Activated naive CD4-positive, alpha-beta T cell treated with anti-CD3 and anti-CD28 coated beads, Interleukin-2, amount 50 U/mL, for 24 hours (primary cell): Measurements from ENCODE around the gene SDR39U1.

Source experiments
- H3K27ac Mint-ChIP-seq: one replicate; pipeline ENCODE4 v1.8.0; 2021; ENCODE audit warnings: mild to moderate bottlenecking, mixed read lengths
- H3K27me3 Mint-ChIP-seq: one replicate; pipeline ENCODE4 v1.8.0; 2021; ENCODE audit warnings: mixed read lengths
- H3K36me3 Mint-ChIP-seq: one replicate; pipeline ENCODE4 v1.8.0; 2021; ENCODE audit warnings: mixed read lengths
- H3K4me1 Mint-ChIP-seq: one replicate; pipeline ENCODE4 v1.8.0; 2021; ENCODE audit warnings: mixed read lengths
- H3K4me3 Mint-ChIP-seq: one replicate; pipeline ENCODE4 v1.8.0; 2021; ENCODE audit warnings: mild to moderate bottlenecking, mixed read lengths
- H3K9me3 Mint-ChIP-seq: one replicate; pipeline ENCODE4 v1.8.0; 2021; ENCODE audit warnings: mixed read lengths

Gene SDR39U1

DNA sequence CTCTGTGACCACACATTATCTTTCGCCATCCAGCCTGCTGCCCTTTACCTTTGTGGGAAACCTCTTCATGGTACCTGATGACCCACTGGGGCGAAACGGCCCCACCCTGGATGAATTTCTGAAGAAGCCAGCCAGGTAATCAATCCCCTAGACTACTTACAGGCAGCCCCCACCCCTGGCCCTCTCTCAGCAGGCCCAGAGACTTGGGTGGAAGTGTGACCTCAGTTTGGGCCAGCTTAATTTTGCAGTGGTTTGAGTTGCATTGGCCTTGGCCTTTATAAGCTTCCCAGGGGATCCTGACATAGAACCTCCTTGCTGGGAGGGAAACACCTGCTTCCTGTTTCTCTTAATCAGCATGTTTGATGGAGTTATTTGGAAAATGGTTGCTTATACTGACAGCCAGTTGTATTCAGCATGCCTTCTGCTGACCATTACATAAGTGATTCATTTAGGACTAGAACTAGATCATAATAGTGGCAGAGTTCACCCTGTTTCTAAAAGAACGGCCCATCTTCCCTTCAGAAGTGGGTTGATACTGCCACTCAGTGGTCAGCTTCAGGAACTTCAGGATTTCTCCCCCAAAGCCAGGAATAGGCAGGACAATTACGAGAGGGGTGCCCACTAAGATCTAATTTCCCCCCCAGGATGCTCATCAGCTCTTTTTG lies 6.1 kb downstream of the SDR39U1 start:
- no peaks in the 10 kb centered on the region for H3K27me3 Mint-ChIP-seq
- H3K36me3 Mint-ChIP-seq, result peaks cover 15% of the 10 kb centered on the region
- H3K27ac Mint-ChIP-seq, result peak overlapping the region; percentile 51
- H3K4me1 Mint-ChIP-seq, result peaks cover 61% of the 10 kb centered on the region
- peak overlapping the region; percentile 62 for H3K4me3 Mint-ChIP-seq
- H3K9me3 Mint-ChIP-seq, result no peaks in the 10 kb centered on the region

DNA sequence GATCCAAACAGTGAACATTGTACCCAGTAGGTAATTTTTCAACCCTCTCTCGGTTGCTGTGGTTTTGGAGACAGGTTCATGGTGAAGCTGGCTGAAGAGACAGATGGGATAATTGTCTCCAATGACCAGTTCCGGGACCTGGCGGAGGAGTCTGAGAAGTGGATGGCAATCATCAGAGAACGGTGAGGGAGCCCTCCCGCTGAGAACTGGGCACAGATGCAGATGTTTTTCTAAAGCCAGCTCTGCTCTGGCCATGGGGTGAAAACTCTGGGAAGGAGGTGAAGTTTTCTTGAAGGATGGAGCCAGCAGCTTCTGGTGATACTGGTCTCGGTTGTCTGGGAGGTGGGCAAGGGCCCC lies 6.6 kb downstream of the SDR39U1 start:
- H3K27me3 Mint-ChIP-seq, result no peaks in the 10 kb centered on the region
- peaks cover 15% of the 10 kb centered on the region for H3K36me3 Mint-ChIP-seq
- no peak overlapping the region for H3K4me3 Mint-ChIP-seq
- H3K4me1 Mint-ChIP-seq, result peaks cover 61% of the 10 kb centered on the region
- no peaks in the 10 kb centered on the region for H3K9me3 Mint-ChIP-seq
- H3K27ac Mint-ChIP-seq, result no peak overlapping the region

DNA sequence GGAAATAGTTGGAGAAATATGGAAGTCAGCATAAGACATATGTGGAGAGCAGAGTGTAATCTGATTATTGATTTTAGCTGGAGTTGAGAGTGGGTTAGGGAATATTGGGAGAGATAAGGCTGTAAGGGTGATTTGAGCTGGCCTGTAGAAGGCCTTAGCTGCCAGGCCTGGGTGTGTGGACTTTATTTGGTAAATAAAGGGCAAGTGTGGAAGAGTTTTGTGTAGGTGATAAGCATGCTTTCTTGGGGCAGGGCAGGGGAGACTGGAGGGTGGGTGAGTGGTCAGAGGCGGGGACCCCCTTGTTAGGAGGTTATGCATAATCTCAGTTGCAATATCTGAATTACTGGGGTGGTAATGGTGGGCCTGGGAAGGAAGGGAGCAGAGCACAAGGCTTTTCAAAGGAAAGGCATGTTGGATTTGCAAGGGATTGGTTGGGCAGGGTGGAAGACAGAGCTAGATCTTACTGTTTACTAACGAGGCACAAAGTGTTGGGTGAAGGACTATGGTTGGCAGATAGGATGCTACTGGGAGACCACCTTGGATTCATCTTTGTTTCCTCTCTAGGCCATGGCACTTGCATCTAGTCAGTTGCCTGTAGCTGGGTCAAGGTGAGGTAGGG lies 7.3 kb downstream of the SDR39U1 start:
- Mint-ChIP-seq H3K27me3 (no peaks in the 10 kb centered on the region), H3K9me3 (no peaks in the 10 kb centered on the region), H3K36me3 (peaks cover 15% of the 10 kb centered on the region), H3K4me1 (peaks cover 58% of the 10 kb centered on the region), H3K4me3 (no peak overlapping the region), H3K27ac (peak overlapping the region; percentile 77)

DNA sequence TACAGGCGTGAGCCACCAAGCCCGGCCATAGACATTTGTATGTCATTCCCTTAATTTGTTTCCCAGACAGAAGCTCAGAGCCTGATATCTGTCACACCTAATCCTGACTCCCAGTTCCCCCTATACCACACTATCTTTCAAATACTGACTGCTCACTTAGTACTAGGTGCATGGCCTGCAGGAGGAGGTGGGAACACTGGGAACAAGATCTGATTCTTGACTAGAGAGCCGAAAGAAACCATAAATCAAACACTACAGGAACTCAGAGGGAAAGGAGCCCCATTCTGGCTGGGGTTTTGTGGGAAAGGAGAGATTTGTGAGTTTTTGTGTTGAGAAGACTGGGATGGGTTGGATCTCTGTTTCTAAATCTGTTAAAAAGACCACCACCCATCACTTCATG lies 7.9 kb downstream of the SDR39U1 start:
- Mint-ChIP-seq H3K9me3 (no peaks in the 10 kb centered on the region), H3K4me3 (no peak overlapping the region), H3K4me1 (peaks cover 55% of the 10 kb centered on the region), H3K27ac (no peak overlapping the region), H3K27me3 (no peaks in the 10 kb centered on the region), H3K36me3 (peaks cover 15% of the 10 kb centered on the region)

DNA sequence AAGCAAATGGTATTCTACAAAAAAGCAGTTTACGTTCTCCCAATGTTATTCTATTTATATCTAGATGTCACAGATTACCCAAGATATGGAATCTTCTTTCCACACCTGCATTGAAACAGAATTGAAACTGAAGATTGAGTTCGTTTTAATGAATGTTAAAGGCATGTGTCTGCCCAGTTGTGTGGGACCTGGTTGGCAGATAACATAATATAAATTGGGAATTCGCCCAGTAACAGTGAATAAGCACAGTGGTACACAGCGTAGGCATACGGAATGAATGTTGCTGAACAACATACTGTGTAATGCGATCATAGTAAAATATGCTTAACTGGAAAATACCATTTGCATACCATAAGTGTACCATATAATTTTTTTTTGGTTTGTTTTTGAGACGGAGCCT lies 8.5 kb downstream of the SDR39U1 start:
- H3K27ac Mint-ChIP-seq, result no peak overlapping the region
- H3K4me3 Mint-ChIP-seq, result no peak overlapping the region
- no peaks in the 10 kb centered on the region for H3K9me3 Mint-ChIP-seq
- H3K4me1 Mint-ChIP-seq, result peaks cover 55% of the 10 kb centered on the region
- peaks cover 15% of the 10 kb centered on the region for H3K36me3 Mint-ChIP-seq
- no peaks in the 10 kb centered on the region for H3K27me3 Mint-ChIP-seq

DNA sequence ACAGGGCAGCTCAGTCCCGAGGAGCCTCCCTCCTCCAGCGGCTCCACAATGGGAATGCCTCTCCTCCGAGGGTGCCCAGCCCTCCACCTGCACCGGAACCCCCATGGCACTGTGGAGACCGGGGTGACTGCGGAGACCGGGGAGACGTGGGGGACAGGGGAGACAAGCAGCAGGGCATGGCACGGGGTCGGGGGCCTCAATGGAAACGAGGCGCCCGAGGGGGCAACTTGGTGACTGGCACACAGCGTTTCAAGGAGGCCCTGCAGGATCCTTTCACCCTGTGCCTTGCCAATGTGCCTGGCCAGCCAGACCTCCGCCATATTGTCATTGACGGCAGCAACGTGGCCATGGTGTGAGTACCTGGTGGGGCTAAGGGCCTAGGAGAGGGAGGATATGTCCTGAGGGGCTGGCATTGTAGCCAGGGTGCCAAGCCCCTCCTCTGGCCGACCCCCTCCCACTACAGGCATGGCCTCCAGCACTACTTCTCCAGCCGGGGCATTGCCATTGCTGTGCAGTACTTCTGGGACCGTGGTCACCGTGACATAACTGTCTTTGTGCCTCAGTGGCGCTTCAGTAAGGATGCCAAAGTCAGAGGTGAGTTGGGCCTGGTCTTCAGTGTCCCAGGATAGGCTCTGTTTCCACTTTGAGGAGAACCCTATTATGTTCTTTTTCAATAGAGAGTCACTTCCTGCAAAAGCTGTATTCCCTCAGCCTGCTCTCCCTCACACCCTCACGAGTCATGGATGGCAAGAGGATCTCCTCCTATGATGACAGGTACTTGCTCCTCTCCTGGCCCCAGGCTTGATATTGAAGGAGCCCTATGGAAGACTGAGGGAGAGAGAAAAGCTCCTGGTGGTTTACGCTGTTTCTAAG lies 10.1 kb downstream of the SDR39U1 start:
- Mint-ChIP-seq H3K9me3 (no peaks in the 10 kb centered on the region), H3K4me3 (peak overlapping the region; percentile 36), H3K36me3 (peaks cover 13% of the 10 kb centered on the region), H3K4me1 (peaks cover 47% of the 10 kb centered on the region), H3K27me3 (no peaks in the 10 kb centered on the region), H3K27ac (no peak overlapping the region)

DNA sequence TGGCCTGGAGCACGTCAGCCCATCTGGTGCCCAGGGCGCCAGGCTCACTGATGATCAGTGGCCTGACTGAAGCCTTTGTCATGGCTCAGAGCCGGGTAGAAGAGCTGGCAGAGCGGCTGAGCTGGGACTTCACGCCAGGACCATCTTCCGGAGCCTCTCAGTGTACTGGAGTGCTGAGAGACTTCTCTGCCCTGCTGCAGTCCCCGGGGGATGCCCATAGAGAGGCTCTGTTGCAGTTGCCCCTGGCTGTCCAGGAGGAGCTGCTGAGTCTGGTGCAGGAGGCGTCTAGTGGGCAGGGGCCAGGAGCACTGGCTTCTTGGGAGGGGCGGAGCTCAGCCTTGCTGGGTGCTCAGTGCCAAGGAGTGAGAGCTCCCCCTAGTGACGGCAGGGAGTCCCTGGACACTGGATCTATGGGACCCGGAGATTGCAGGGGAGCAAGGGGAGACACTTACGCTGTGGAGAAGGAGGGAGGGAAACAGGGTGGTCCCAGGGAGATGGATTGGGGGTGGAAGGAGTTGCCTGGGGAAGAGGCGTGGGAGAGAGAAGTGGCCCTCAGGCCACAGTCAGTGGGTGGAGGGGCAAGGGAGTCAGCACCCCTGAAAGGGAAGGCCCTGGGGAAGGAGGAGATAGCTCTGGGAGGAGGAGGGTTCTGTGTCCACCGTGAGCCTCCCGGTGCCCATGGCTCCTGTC lies 10.9 kb downstream of the SDR39U1 start:
- peaks cover 11% of the 10 kb centered on the region for H3K36me3 Mint-ChIP-seq

DNA sequence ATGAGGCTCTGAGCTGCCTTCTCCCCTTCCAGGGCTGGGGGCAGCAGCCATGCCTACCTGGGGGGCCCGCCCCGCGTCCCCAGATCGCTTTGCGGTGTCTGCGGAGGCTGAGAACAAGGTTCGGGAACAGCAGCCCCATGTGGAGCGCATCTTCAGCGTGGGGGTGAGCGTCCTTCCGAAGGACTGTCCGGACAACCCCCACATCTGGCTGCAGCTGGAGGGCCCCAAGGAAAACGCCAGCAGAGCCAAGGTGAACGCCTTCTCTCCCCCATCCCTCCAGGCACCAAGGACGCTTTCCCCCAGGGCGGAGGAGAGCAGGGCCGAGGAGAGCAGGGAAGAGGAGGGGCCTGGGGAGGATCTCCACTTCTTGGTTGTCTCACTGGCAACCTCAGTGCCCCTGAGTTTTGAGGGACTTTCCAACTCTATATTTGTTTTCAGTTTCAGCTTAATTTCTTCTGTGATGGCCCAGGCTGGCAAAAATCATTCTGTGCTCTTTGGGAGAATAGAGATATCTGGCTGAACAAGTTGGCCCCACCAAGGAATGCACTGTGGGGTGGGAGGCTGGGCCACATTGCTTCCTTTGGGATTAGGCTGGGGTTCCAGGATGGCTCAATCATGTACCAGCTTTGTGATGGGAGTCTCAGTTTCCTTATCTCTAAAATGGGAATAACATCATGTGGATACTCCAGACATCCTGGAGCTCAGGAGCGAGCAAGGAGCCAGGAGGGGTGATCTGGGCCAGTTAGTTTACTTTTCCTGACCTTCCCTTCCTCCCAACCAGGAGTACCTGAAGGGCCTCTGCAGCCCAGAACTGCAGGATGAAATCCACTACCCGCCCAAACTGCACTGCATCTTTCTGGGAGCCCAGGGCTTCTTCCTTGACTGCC lies 11.7 kb downstream of the SDR39U1 start:
- Mint-ChIP-seq H3K27ac (peak overlapping the region; percentile 97), H3K4me3 (peak overlapping the region; percentile 92), H3K9me3 (no peaks in the 10 kb centered on the region), H3K4me1 (peaks cover 51% of the 10 kb centered on the region), H3K36me3 (peaks cover 9% of the 10 kb centered on the region), H3K27me3 (no peaks in the 10 kb centered on the region)

More for the DNA sequence above, 10.9 kb downstream of the SDR39U1 start:
- no peaks in the 10 kb centered on the region for H3K27me3 Mint-ChIP-seq
- peaks cover 47% of the 10 kb centered on the region for H3K4me1 Mint-ChIP-seq
- H3K27ac Mint-ChIP-seq, result peak overlapping the region; percentile 73
- H3K9me3 Mint-ChIP-seq, result no peaks in the 10 kb centered on the region
- peak overlapping the region; percentile 92 for H3K4me3 Mint-ChIP-seq

DNA sequence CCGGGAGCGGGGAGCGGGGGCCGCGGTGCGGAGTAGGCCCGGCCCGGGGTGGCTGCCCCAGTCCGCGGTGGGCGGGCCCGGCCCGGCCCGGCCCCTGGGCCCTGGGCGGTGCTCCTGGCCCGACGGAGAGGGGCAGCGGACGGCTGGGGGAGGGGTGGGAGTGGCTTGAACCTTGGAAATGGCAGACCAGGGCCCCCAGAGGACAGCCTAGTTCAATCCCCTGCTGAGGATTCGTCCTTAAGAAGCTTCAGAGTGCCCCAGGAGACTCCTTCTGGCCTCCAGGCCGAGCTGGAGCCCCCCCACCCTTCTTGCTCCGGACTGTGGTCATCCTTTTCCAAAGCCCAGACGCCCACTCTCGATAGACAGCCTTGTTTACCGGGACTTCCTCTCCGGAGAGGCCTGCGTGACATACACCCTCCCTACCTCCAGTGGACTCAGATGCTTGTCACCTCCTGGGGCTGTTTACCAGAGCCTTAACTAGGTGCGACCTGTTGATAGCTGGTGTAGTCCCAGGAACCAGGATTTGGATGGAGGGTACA lies 12.4 kb downstream of the SDR39U1 start:
- Mint-ChIP-seq H3K4me3 (peak overlapping the region; percentile 92), H3K27me3 (no peaks in the 10 kb centered on the region)

DNA sequence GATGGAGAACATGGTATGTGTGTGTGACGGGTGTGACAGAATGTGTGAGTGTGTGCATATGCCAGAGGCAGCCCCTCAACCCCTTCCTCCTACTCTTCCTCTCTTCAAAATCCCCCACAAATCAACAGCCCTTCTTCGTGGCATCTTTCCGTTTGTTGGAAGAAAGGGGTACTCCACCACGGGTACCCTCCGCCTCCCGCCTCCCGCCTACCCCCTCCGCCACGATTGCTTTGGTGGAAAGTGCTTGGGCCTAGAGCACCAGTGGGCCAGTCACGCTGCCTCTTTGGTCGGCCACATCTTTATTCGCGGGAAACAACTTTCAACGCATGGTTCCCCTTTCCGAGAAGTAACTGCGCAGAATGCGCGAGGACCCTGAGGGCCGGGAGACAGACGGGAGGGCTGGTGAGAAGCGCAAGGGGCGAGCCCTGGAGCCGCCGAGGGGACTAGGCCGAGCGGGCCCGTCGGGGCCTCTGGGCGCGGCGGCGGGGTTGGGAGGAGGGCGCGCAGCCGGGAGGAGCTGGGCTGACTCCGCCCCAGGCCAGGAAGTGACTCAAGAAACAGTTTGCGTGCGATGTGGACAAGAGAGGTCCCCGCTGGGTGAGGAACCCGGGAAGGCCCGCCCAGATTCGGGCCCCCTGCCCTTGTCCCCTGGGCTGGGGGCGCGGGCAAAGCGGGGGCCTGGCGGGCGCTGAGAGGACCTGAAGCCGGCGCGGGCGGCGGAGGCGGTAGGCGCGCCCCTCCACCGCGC lies 13.0 kb downstream of the SDR39U1 start, which contains the start of the genes CBLN3 and KHNYN:
CBLN3 (minus strand) TSS at position 274 of the 748 bp plus-strand sequence. CDS start 614 bp downstream, outside the sequence.
KHNYN (plus strand) TSS at position 560 of the 748 bp plus-strand sequence. CDS start 777 bp downstream, outside the sequence.
- no peaks in the 10 kb centered on the region for H3K27me3 Mint-ChIP-seq
- peak within 1 kb of the TSS; percentile 92 for H3K4me3 Mint-ChIP-seq

More for the DNA sequence above, 12.4 kb downstream of the SDR39U1 start:
- Mint-ChIP-seq H3K4me1 (peaks cover 55% of the 10 kb centered on the region), H3K27ac (peak overlapping the region; percentile 97), H3K36me3 (peaks cover 9% of the 10 kb centered on the region), H3K9me3 (no peaks in the 10 kb centered on the region)

DNA sequence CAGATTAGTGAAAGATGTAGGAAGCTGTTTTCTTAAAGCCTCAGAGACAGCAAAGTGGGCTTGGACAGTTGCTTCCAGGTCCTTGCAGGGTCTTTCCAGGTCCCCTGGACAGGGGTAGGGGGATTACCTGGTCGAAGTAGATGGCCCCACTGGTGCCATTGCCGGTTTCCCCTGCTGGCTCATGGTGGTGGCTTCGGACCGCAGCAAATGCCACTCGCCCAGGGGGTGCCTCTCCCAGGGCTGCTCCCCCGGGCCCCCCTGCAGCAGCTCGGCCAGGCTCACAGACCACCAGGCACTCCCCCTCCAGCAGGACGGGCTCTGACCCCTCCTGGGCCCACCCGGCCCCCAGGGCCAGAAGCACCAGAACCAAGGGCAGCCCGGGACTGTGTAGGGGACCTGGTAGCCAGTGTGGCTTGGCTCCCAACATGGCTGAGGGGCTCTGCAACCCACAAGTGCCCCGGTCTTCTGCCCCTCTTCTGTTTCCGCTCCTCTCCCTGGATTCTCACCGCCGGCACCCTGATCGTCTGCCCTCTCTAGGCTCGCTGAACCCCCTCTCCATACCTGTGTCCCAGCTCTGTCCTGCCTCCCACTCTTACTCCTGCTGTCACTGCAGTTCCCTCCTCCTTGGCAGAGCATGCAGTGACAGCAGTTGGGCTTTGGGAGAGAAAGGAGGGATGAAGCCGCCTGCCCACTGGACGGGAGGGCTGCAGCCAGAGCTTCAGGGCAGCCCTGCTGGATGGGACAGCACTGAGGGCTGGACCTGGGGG lies 13.8 kb downstream of the SDR39U1 start:
- H3K27ac Mint-ChIP-seq, result peak overlapping the region; percentile 97
- peak overlapping the region; percentile 87 for H3K4me3 Mint-ChIP-seq
- H3K9me3 Mint-ChIP-seq, result no peaks in the 10 kb centered on the region
- no peaks in the 10 kb centered on the region for H3K27me3 Mint-ChIP-seq
- H3K4me1 Mint-ChIP-seq, result peaks cover 58% of the 10 kb centered on the region
- peaks cover 9% of the 10 kb centered on the region for H3K36me3 Mint-ChIP-seq

More for the DNA sequence above, 13.0 kb downstream of the SDR39U1 start, which contains the start of the genes CBLN3 and KHNYN:
- H3K9me3 Mint-ChIP-seq, result no peaks in the 10 kb centered on the region
- peak within 1 kb of the TSS; percentile 97 for H3K27ac Mint-ChIP-seq
- H3K4me1 Mint-ChIP-seq, result peaks cover 58% of the 10 kb centered on the region
- peaks cover 9% of the 10 kb centered on the region for H3K36me3 Mint-ChIP-seq

DNA sequence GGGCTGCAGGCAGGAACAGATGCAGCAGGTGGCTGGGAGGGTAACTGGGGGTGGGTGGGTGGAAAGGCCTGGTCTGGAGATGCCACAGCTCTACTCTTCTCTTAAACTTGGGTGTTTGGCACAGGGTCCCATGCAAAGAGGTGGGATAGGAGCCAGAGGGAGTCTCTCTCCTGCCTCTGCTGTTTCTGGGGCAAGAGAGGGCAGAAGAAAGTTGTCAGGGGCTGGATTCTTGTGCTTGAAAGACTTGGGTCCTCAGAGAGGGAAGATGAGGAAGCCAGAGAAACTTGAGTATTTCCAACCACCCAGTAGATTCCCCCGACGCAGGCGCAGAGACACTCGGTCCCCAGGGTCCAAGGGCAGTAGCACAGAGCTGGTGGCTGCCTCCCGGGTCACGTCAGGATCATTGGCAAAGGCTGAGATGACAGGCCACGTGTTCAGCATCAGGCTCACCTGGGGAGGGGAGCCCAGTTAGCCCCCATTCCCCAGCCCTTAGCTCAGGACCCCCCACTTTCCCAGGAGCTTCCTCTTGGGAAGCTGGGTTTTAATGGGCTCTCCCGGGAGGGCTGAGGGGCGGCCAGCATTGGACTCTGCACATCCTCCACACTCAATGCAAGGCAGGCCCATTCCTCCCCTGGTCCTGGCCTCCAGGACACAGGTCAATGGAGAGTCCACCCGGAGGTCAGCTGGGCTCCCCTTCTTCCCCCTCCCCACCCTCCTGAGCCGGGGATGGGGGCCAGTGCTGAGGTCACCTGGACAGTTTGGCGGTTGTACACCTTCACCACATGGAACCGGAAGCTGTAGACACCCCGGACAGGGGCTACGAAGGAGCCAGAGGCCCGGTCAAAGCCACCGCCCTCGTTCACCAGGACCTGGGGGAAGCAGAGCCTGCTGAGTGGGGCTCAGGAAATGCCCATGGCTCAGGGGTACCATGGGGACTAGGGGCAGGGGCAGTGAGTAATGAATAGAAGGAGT lies 14.8 kb downstream of the SDR39U1 start:
- Mint-ChIP-seq H3K27ac (peak overlapping the region; percentile 76), H3K27me3 (no peaks in the 10 kb centered on the region), H3K9me3 (no peaks in the 10 kb centered on the region), H3K4me1 (peaks cover 53% of the 10 kb centered on the region), H3K36me3 (peaks cover 4% of the 10 kb centered on the region), H3K4me3 (peak overlapping the region; percentile 47)
